Calu3 (cell line): Measurements from ENCODE around the gene CACNA1C. TPM values are rescaled to one million over a fixed set of nuclear protein-coding genes. Genes with fewer than 3 reads are reported as not detected.

Experiments used
- BruUV-seq: library from RNA; stranded (reverse); fragments of 400-500 nt; replicated peaks from 2 replicates; lab custom pipeline; 2021; lab: Mats Ljungman, UMichigan
- CTCF ChIA-PET: fragments of 300-600 bp; sonication (Branson Sonifier 250); formaldehyde crosslinking; loops from one replicate; lab custom pipeline; 2022; ENCODE audit warnings: antibody characterized with exemption; lab: Charles Lee
- DNase-seq: peaks from one replicate; pipeline ENCODE4 v3.0.0; 2022
- H3K27ac Mint-ChIP-seq: one replicate; pipeline ENCODE4 v1.8.0; 2022; ENCODE audit warnings: mixed read lengths; ENCODE audit not compliant: unreplicated experiment
- H3K27me3 Mint-ChIP-seq: one replicate; pipeline ENCODE4 v1.8.0; 2022; ENCODE audit warnings: mixed read lengths; ENCODE audit not compliant: unreplicated experiment
- H3K36me3 Mint-ChIP-seq: one replicate; pipeline ENCODE4 v1.8.0; 2022; ENCODE audit warnings: mild to moderate bottlenecking, moderate library complexity, mixed read lengths; ENCODE audit not compliant: insufficient read depth, unreplicated experiment
- H3K4me1 Mint-ChIP-seq: one replicate; pipeline ENCODE4 v1.8.0; 2022; ENCODE audit warnings: mild to moderate bottlenecking, low read depth, mixed read lengths; ENCODE audit not compliant: unreplicated experiment
- H3K4me3 Mint-ChIP-seq: one replicate; pipeline ENCODE4 v1.8.0; 2022; ENCODE audit warnings: mild to moderate bottlenecking, low read depth, moderate library complexity, mixed read lengths; ENCODE audit not compliant: unreplicated experiment
- H3K9me3 Mint-ChIP-seq: one replicate; pipeline ENCODE4 v1.8.0; 2022; ENCODE audit warnings: low read depth, mixed read lengths; ENCODE audit not compliant: unreplicated experiment
- intact Hi-C: fragments of 100-400 bp; cut with micrococcal nuclease; formaldehyde crosslinking; loops from one replicate; pipeline ENCODE4 v1.10.0; 2022; ENCODE audit not compliant: unreplicated experiment
- total RNA-seq: library from RNA; stranded (reverse); gene quantifications from 2 replicates; pipeline ENCODE4 v1.2.3, GENCODE V29; 2022
- TF ChIP-seq, protein P1 (sequence below): fragments of 200-600 bp; IDR thresholded peaks from one replicate; pipeline ENCODE4 v1.8.0; 2022; ENCODE audit warnings: antibody characterized with exemption; ENCODE audit not compliant: unreplicated experiment

The CACNA1C gene
- total RNA-seq, 1 experiment from 2014 or later = not detected

DNA sequence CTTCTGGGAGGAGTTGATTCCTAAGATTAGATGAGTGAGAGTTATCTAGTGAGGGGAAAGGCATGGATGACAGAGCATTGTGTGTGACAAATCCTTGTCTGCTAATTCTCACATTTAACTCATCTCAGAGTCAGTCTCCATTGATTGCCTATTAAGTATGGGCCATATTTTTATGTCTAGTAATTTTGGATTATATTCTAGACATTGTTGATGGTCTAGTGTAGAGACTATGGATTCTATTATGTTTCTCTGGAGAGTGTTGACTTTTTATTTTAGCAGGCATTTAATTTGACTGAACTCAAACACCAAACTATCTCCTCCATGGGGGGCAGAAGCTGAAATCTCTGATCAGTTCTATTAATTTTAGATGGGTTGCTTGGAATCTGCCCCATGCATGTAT lies 114.4 kb downstream of the CACNA1C start:
- TF ChIP-seq, protein P1, sequence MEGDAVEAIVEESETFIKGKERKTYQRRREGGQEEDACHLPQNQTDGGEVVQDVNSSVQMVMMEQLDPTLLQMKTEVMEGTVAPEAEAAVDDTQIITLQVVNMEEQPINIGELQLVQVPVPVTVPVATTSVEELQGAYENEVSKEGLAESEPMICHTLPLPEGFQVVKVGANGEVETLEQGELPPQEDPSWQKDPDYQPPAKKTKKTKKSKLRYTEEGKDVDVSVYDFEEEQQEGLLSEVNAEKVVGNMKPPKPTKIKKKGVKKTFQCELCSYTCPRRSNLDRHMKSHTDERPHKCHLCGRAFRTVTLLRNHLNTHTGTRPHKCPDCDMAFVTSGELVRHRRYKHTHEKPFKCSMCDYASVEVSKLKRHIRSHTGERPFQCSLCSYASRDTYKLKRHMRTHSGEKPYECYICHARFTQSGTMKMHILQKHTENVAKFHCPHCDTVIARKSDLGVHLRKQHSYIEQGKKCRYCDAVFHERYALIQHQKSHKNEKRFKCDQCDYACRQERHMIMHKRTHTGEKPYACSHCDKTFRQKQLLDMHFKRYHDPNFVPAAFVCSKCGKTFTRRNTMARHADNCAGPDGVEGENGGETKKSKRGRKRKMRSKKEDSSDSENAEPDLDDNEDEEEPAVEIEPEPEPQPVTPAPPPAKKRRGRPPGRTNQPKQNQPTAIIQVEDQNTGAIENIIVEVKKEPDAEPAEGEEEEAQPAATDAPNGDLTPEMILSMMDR = no peak
- DNase-seq = no peak
- peaks cover 5% of the 10 kb centered on the region for H3K36me3 Mint-ChIP-seq
- peaks cover 11% of the 10 kb centered on the region for H3K9me3 Mint-ChIP-seq
- no TSS peak for BruUV-seq
- H3K4me3 Mint-ChIP-seq = no peak overlapping the region
- H3K27ac Mint-ChIP-seq = no peak overlapping the region
- H3K4me1 Mint-ChIP-seq = peaks cover 14% of the 10 kb centered on the region
- CTCF ChIA-PET = no interaction called here
- intact Hi-C loops = no loop called here
- H3K27me3 Mint-ChIP-seq = peaks cover 46% of the 10 kb centered on the region

DNA sequence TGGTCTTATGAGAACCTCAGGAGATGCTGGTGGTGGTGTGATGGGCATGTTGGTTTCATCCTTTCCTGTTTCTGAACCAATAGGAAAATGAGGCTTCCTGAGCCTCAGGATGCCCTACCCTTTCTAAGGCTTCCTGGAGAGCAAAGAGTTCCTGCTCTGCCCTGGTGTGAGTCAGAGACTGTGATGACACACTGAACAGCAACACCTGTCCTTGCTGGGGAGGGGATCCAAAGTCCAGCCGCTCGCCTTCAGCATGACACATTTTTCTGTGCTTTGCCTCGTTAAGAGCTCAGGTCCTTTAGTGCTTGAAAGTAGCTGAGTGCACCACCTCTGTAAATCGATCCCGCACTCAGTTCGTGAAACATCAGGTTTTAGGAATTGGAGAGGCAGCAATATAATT lies 116.0 kb downstream of the CACNA1C start:
- Mint-ChIP-seq H3K27me3 (peaks cover 59% of the 10 kb centered on the region), H3K27ac (no peak overlapping the region), H3K4me3 (no peak overlapping the region), H3K9me3 (peaks cover 11% of the 10 kb centered on the region), H3K36me3 (peaks cover 5% of the 10 kb centered on the region), H3K4me1 (peaks cover 6% of the 10 kb centered on the region)
- TF ChIP-seq, protein P1 = no peak
- intact Hi-C loops = no loop called here
- peak; percentile 63 for DNase-seq
- CTCF ChIA-PET = interaction anchor here (1.3 kb wide), 1 partner anchor 10 kb away, joined by 4 read pairs; no protein-coding TSS in a partner anchor
- no TSS peak for BruUV-seq

DNA sequence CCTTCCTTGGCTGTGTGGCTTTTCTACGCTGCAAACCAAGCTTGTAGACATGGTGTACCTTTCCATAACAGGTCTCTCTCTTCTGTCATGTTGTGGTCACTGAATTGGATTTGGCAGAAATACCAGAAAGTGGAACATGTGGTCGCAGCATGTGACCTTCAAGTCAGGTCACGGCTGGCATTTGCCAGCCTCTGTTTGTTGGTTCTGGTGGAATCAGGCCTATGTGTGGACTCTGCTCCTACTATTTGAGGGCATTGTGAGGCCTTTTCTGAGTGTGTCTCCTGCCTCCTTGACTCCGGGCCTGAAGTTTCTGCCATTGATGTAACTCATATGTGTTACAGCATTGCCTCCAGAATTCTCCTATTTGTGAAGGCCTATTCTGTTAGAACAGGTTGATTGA lies 116.7 kb downstream of the CACNA1C start:
- no peak for DNase-seq
- TF ChIP-seq, protein P1 = no peak
- no TSS peak for BruUV-seq
- no peak overlapping the region for H3K27ac Mint-ChIP-seq
- H3K27me3 Mint-ChIP-seq = peaks cover 59% of the 10 kb centered on the region
- no peaks in the 10 kb centered on the region for H3K36me3 Mint-ChIP-seq
- intact Hi-C loops = no loop called here
- H3K4me1 Mint-ChIP-seq = no peaks in the 10 kb centered on the region
- CTCF ChIA-PET = interaction anchor here (1.3 kb wide), 1 partner anchor 9 kb away, joined by 4 read pairs; no protein-coding TSS in a partner anchor
- peaks cover 11% of the 10 kb centered on the region for H3K9me3 Mint-ChIP-seq
- no peak overlapping the region for H3K4me3 Mint-ChIP-seq

GRCh38 chr12:2169940-2170339 lies 117.2 kb downstream of the CACNA1C start:
- no peaks in the 10 kb centered on the region for H3K36me3 Mint-ChIP-seq
- H3K9me3 Mint-ChIP-seq = peaks cover 11% of the 10 kb centered on the region
- no peaks in the 10 kb centered on the region for H3K4me1 Mint-ChIP-seq
- BruUV-seq = no TSS peak
- intact Hi-C loops = no loop called here
- H3K4me3 Mint-ChIP-seq = no peak overlapping the region
- H3K27ac Mint-ChIP-seq = no peak overlapping the region
- H3K27me3 Mint-ChIP-seq = peaks cover 59% of the 10 kb centered on the region
- no peak for DNase-seq
- CTCF ChIA-PET = no interaction called here
- TF ChIP-seq, protein P1 = no peak
